ENCODE data around the gene KNCN.

DNA sequence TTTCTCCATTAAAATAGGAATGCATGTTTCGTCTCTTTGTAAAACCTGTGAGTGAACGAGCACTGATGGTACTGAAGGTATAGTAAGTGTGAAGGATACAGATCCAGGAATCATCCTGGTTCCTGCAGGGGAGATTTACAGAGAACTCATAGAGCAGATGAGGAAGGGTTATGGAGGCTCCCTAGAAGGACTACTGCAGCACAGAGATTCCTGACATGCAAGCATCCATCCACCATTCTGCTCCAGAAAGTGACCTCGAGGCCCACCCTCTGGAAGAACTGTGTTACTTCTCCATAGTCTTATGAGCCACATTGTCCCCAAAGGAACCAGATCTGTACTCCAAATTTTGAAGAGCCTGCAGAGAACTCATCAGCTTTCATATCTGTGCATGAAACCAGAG lies 38.1 kb upstream of the KNCN start:
- TF ChIP-seq, protein P1, sequence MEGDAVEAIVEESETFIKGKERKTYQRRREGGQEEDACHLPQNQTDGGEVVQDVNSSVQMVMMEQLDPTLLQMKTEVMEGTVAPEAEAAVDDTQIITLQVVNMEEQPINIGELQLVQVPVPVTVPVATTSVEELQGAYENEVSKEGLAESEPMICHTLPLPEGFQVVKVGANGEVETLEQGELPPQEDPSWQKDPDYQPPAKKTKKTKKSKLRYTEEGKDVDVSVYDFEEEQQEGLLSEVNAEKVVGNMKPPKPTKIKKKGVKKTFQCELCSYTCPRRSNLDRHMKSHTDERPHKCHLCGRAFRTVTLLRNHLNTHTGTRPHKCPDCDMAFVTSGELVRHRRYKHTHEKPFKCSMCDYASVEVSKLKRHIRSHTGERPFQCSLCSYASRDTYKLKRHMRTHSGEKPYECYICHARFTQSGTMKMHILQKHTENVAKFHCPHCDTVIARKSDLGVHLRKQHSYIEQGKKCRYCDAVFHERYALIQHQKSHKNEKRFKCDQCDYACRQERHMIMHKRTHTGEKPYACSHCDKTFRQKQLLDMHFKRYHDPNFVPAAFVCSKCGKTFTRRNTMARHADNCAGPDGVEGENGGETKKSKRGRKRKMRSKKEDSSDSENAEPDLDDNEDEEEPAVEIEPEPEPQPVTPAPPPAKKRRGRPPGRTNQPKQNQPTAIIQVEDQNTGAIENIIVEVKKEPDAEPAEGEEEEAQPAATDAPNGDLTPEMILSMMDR (IDR thresholded peaks at IDR 0.05; ENCODE audit: insufficient read depth, low read depth, low read length) = no peak
- no peak for TF ChIP-seq EZH2 (IDR thresholded peaks at IDR 0.05; ENCODE audit: insufficient read depth, low read length)

Measured in astrocyte (in vitro differentiated cells and primary cell).